ENCODE measurements around the gene APOC3. TPM values are rescaled to one million over a fixed set of nuclear protein-coding genes. Genes with fewer than 3 reads are reported as not detected.

Gene APOC3
- total and polyA plus RNA-seq, 2 donors (not counting 1 experiment from before 2014, with no cell fraction given): not detected

- Histone ChIP-seq H4K20me1 (ENCODE audit: control insufficient read depth, extremely low read depth, insufficient read depth, low read length) (no peaks in the 10 kb centered on the region), H3K36me3 (ENCODE audit: control insufficient read depth, insufficient read depth, low read length) (peaks cover 18% of the 10 kb centered on the region), H3K4me3 (replicated peaks in 1 of 4; ENCODE audit: control extremely low read depth in 1 of 4, insufficient read depth in 1 of 4, low read depth in 3 of 4, low read length in 4 of 4) (no peak overlapping the region), H3K9ac (ENCODE audit: insufficient read depth, low read length) (no peak overlapping the region), H3K79me2 (ENCODE audit: control insufficient read depth, insufficient read depth, low read length) (no peaks in the 10 kb centered on the region), H3K27ac (ENCODE audit: insufficient read depth, low read length) (no peak overlapping the region), H3K9me3 (ENCODE audit: control insufficient read depth, insufficient read depth, low read depth, low read length) (no peaks in the 10 kb centered on the region), H3K4me1 (ENCODE audit: control insufficient read depth, extremely low read depth, insufficient read depth, low read length) (no peaks in the 10 kb centered on the region), H3K27me3 (ENCODE audit: control insufficient read depth, insufficient read depth, low read length) (no peaks in the 10 kb centered on the region), H3K4me2 (ENCODE audit: extremely low read depth, insufficient read depth, low read length) (no peak overlapping the region), H2AFZ (ENCODE audit: low read length) (no peak overlapping the region)
- TF ChIP-seq CTCF (conservative IDR thresholded peaks at IDR 0.05 in 1 of 2, IDR thresholded peaks at IDR 0.05 in 1 of 2; ENCODE audit: low read depth in 1 of 2, low read length in 2 of 2) (no peak), EZH2 (IDR thresholded peaks at IDR 0.05; ENCODE audit: low read length, missing control alignments) (no peak)
- peak in 1 of 2 donors; percentile 57 for DNase-seq (ENCODE audit: low read depth in 2 of 2)
These were observed 33.2 kb downstream of the APOC3 start for GRCh38 chr11:116862951-116863350.

GRCh38 chr11:116864531-116864930 is 34.8 kb downstream of the APOC3 start:
- H3K4me1 ChIP-seq (ENCODE audit: control insufficient read depth, extremely low read depth, insufficient read depth, low read length): no peaks in the 10 kb centered on the region
- DNase-seq (ENCODE audit: low read depth in 2 of 2): peak in 1 of 2 donors; percentile 66

GRCh38 chr11:116865696-116866095 is 36.0 kb downstream of the APOC3 start:
- H3K4me1 ChIP-seq (ENCODE audit: control insufficient read depth, extremely low read depth, insufficient read depth, low read length): no peaks in the 10 kb centered on the region
- H4K20me1 ChIP-seq (ENCODE audit: control insufficient read depth, extremely low read depth, insufficient read depth, low read length): no peaks in the 10 kb centered on the region
- no peak overlapping the region for H2AFZ ChIP-seq (ENCODE audit: low read length)
- TF ChIP-seq EZH2 (IDR thresholded peaks at IDR 0.05; ENCODE audit: low read length, missing control alignments): no peak
- TF ChIP-seq CTCF (conservative IDR thresholded peaks at IDR 0.05 in 1 of 2, IDR thresholded peaks at IDR 0.05 in 1 of 2; ENCODE audit: low read depth in 1 of 2, low read length in 2 of 2): no peak
- no peaks in the 10 kb centered on the region for H3K27me3 ChIP-seq (ENCODE audit: control insufficient read depth, insufficient read depth, low read length)
- no peak overlapping the region for H3K4me2 ChIP-seq (ENCODE audit: extremely low read depth, insufficient read depth, low read length)
- peaks cover 9% of the 10 kb centered on the region for H3K36me3 ChIP-seq (ENCODE audit: control insufficient read depth, insufficient read depth, low read length)
- no peak for DNase-seq (ENCODE audit: low read depth in 2 of 2)
- no peak overlapping the region for H3K27ac ChIP-seq (ENCODE audit: insufficient read depth, low read length)
- no peak overlapping the region for H3K9ac ChIP-seq (ENCODE audit: insufficient read depth, low read length)
- H3K9me3 ChIP-seq (ENCODE audit: control insufficient read depth, insufficient read depth, low read depth, low read length): no peaks in the 10 kb centered on the region
- H3K4me3 ChIP-seq (replicated peaks in 1 of 4; ENCODE audit: control extremely low read depth in 1 of 4, insufficient read depth in 1 of 4, low read depth in 3 of 4, low read length in 4 of 4): no peak overlapping the region
- H3K79me2 ChIP-seq (ENCODE audit: control insufficient read depth, insufficient read depth, low read length): no peaks in the 10 kb centered on the region

More at GRCh38 chr11:116864531-116864930, 34.8 kb downstream of the APOC3 start:
- Histone ChIP-seq H3K4me2 (ENCODE audit: extremely low read depth, insufficient read depth, low read length) (no peak overlapping the region), H2AFZ (ENCODE audit: low read length) (no peak overlapping the region), H3K4me3 (replicated peaks in 1 of 4; ENCODE audit: control extremely low read depth in 1 of 4, insufficient read depth in 1 of 4, low read depth in 3 of 4, low read length in 4 of 4) (no peak overlapping the region), H3K27ac (ENCODE audit: insufficient read depth, low read length) (no peak overlapping the region), H3K79me2 (ENCODE audit: control insufficient read depth, insufficient read depth, low read length) (no peaks in the 10 kb centered on the region), H3K27me3 (ENCODE audit: control insufficient read depth, insufficient read depth, low read length) (no peaks in the 10 kb centered on the region), H3K9ac (ENCODE audit: insufficient read depth, low read length) (no peak overlapping the region), H4K20me1 (ENCODE audit: control insufficient read depth, extremely low read depth, insufficient read depth, low read length) (no peaks in the 10 kb centered on the region), H3K9me3 (ENCODE audit: control insufficient read depth, insufficient read depth, low read depth, low read length) (no peaks in the 10 kb centered on the region), H3K36me3 (ENCODE audit: control insufficient read depth, insufficient read depth, low read length) (peaks cover 9% of the 10 kb centered on the region)
- TF ChIP-seq EZH2 (IDR thresholded peaks at IDR 0.05; ENCODE audit: low read length, missing control alignments): no peak

Data from fibroblast of lung (primary cell).